HL-60 (cell line): ENCODE results near the gene DIP2B.

Source experiments
- DNase-seq, 2 experiments: peaks; one replicate each; pipeline ENCODE4 v3.0.0-alpha.2; 2010 to 2020; ENCODE audit warnings: low read depth in 1 of 2, low spot score in 1 of 2
- H3K27ac ChIP-seq: fragments of 250-450 bp; sonication (Bioruptor Pico); replicated peaks from 2 replicates; pipeline ENCODE4 v1.5.1; 2020; ENCODE audit warnings: mild to moderate bottlenecking, moderate library complexity
- H3K27me3 ChIP-seq: fragments of 250-450 bp; sonication (Bioruptor Pico); 2 replicates; pipeline ENCODE4 v1.5.1; 2021; ENCODE audit warnings: mild to moderate bottlenecking, moderate library complexity; ENCODE audit not compliant: insufficient read depth, poor library complexity, severe bottlenecking
- H3K4me3 ChIP-seq: replicated peaks from 2 replicates; pipeline ENCODE4 v1.5.1; 2011; ENCODE audit warnings: mild to moderate bottlenecking, control low read depth, low read length; ENCODE audit not compliant: insufficient read depth
- GABPA ChIP-seq: IDR thresholded peaks from 2 replicates; pipeline ENCODE4 v1.6.1; 2012; ENCODE audit warnings: low read depth
- POLR2AphosphoS5 ChIP-seq: IDR thresholded peaks from 2 replicates; pipeline ENCODE4 v1.6.1; 2012; ENCODE audit warnings: low read depth
- SPI1 ChIP-seq: IDR thresholded peaks from 2 replicates; pipeline ENCODE4 v1.6.1; 2012; ENCODE audit warnings: low read depth, mild to moderate bottlenecking, borderline replicate concordance
- TF ChIP-seq, protein P1 (sequence below): IDR thresholded peaks from one replicate; pipeline ENCODE4 v1.5.1; 2011; ENCODE audit warnings: low read length, control low read depth, inconsistent platforms; ENCODE audit not compliant: insufficient read depth
- TF ChIP-seq, protein P2 (sequence below): IDR thresholded peaks from 2 replicates; pipeline ENCODE4 v1.6.1; 2012; ENCODE audit warnings: low read depth; ENCODE audit not compliant: insufficient replicate concordance

Gene DIP2B

DNA sequence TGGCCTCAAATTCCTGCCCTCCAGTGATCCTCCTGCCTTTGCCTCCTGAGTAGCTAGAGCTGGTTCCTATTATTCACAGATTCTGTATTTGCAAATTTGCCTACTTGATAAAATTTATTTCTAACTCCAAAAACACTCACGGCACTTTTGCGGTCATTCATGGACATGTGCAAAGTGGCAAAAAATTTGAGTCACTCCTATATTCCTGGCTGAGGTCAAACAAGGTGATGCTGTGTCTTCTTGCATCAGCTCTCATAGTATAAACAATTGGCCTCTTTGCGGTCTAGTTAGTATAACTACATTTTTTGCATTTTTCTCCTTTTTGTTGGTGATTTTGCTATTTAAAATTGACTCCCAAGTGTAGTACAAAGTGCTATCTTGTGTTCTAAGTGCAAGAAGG is 283.8 kb downstream of the DIP2B start:
- H3K27ac ChIP-seq = no peak overlapping the region
- no peaks in the 10 kb centered on the region for H3K27me3 ChIP-seq
- TF ChIP-seq GABPA (no peak), SPI1 (no peak), POLR2AphosphoS5 (no peak)
- TF ChIP-seq, protein P1, sequence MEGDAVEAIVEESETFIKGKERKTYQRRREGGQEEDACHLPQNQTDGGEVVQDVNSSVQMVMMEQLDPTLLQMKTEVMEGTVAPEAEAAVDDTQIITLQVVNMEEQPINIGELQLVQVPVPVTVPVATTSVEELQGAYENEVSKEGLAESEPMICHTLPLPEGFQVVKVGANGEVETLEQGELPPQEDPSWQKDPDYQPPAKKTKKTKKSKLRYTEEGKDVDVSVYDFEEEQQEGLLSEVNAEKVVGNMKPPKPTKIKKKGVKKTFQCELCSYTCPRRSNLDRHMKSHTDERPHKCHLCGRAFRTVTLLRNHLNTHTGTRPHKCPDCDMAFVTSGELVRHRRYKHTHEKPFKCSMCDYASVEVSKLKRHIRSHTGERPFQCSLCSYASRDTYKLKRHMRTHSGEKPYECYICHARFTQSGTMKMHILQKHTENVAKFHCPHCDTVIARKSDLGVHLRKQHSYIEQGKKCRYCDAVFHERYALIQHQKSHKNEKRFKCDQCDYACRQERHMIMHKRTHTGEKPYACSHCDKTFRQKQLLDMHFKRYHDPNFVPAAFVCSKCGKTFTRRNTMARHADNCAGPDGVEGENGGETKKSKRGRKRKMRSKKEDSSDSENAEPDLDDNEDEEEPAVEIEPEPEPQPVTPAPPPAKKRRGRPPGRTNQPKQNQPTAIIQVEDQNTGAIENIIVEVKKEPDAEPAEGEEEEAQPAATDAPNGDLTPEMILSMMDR = no peak
- TF ChIP-seq, protein P2, sequence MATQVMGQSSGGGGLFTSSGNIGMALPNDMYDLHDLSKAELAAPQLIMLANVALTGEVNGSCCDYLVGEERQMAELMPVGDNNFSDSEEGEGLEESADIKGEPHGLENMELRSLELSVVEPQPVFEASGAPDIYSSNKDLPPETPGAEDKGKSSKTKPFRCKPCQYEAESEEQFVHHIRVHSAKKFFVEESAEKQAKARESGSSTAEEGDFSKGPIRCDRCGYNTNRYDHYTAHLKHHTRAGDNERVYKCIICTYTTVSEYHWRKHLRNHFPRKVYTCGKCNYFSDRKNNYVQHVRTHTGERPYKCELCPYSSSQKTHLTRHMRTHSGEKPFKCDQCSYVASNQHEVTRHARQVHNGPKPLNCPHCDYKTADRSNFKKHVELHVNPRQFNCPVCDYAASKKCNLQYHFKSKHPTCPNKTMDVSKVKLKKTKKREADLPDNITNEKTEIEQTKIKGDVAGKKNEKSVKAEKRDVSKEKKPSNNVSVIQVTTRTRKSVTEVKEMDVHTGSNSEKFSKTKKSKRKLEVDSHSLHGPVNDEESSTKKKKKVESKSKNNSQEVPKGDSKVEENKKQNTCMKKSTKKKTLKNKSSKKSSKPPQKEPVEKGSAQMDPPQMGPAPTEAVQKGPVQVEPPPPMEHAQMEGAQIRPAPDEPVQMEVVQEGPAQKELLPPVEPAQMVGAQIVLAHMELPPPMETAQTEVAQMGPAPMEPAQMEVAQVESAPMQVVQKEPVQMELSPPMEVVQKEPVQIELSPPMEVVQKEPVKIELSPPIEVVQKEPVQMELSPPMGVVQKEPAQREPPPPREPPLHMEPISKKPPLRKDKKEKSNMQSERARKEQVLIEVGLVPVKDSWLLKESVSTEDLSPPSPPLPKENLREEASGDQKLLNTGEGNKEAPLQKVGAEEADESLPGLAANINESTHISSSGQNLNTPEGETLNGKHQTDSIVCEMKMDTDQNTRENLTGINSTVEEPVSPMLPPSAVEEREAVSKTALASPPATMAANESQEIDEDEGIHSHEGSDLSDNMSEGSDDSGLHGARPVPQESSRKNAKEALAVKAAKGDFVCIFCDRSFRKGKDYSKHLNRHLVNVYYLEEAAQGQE = no peak
- no peak for DNase-seq
- H3K4me3 ChIP-seq = no peak overlapping the region

DNA sequence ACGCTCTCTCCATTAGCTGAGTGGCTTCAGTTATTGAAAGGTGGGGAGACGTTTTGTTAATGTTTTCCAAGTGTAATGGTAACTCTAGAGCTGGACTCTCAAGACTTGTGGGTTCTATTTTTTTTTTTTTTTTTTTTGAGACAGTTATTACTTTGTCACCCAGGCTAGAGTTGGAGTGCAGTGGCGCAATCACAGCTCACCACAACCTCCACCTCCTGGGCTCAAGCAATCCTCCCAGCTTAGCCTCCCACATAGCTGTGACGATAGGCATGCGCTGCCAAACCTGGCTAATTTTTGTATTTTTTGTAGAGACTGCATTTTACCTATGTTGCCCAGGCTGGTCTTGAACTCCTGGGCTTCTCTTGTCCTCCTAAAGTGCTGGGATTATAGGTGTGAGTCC is 285.3 kb downstream of the DIP2B start:
- Histone ChIP-seq H3K4me3 (no peak overlapping the region), H3K27me3 (no peaks in the 10 kb centered on the region), H3K27ac (no peak overlapping the region)
- peak; percentile 8 to 43 for DNase-seq
- TF ChIP-seq GABPA = no peak
- TF ChIP-seq, protein P1 = no peak
- TF ChIP-seq, protein P2 = no peak
- no peak for TF ChIP-seq POLR2AphosphoS5
- TF ChIP-seq SPI1 = no peak
